Loucy (cell line): Measurements from ENCODE around the gene TACC2.

Experiments
- H2AFZ ChIP-seq: fragments of 200-600 bp; sonication (generic); 2 replicates; pipeline ENCODE4 v1.6.0; 2016; ENCODE audit warnings: antibody characterized with exemption, mild to moderate bottlenecking, low read length, moderate library complexity
- H3F3A ChIP-seq: fragments of 200-600 bp; 2 replicates; pipeline ENCODE4 v1.6.0; 2016; ENCODE audit warnings: antibody characterized with exemption, low read depth, mild to moderate bottlenecking
- H3K27me3 ChIP-seq: fragments of 200-600 bp; sonication (generic); 2 replicates; pipeline ENCODE4 v1.6.1; 2014; ENCODE audit warnings: low read length, mild to moderate bottlenecking; ENCODE audit not compliant: insufficient read depth, poor library complexity, severe bottlenecking
- H3K36me3 ChIP-seq: fragments of 200-600 bp; sonication (generic); 2 replicates; pipeline ENCODE4 v1.6.1; 2016; ENCODE audit warnings: low read length; ENCODE audit not compliant: insufficient read depth
- H3K4me1 ChIP-seq: fragments of 200-600 bp; sonication (generic); 2 replicates; pipeline ENCODE4 v1.5.1; 2014; ENCODE audit warnings: low read length, mild to moderate bottlenecking; ENCODE audit not compliant: insufficient read depth, poor library complexity, severe bottlenecking
- H3K4me2 ChIP-seq: fragments of 200-600 bp; sonication (generic); 2 replicates; pipeline ENCODE4 v1.6.0; 2014; ENCODE audit warnings: antibody characterized with exemption, low read length, low read depth, mild to moderate bottlenecking; ENCODE audit not compliant: poor library complexity, severe bottlenecking
- H3K4me3 ChIP-seq: fragments of 200-600 bp; sonication (generic); 2 replicates; pipeline ENCODE4 v1.5.1; 2014; ENCODE audit warnings: low read length, mild to moderate bottlenecking, mixed read lengths; ENCODE audit not compliant: poor library complexity, severe bottlenecking
- H3K79me2 ChIP-seq: fragments of 200-600 bp; sonication (generic); 2 replicates; pipeline ENCODE4 v1.6.1; 2014; ENCODE audit warnings: low read length; ENCODE audit not compliant: insufficient read depth
- H3K9ac ChIP-seq: fragments of 200-600 bp; sonication (generic); 2 replicates; pipeline ENCODE4 v1.6.0; 2014; ENCODE audit warnings: mild to moderate bottlenecking, low read depth, low read length, moderate library complexity; ENCODE audit not compliant: poor library complexity, severe bottlenecking
- H3K9me2 ChIP-seq: fragments of 200-600 bp; sonication (generic); replicated peaks from 2 replicates; pipeline ENCODE4 v1.6.1; 2016; ENCODE audit warnings: low read depth, low read length, mixed read lengths
- H3K9me3 ChIP-seq: fragments of 200-600 bp; sonication (generic); 2 replicates; pipeline ENCODE4 v1.6.1; 2014; ENCODE audit warnings: mild to moderate bottlenecking, antibody characterized with exemption, low read length, low read depth; ENCODE audit not compliant: insufficient read depth
- H4K20me1 ChIP-seq: fragments of 200-600 bp; sonication (generic); 2 replicates; pipeline ENCODE4 v1.6.0; 2014; ENCODE audit warnings: antibody characterized with exemption, low read length, mild to moderate bottlenecking; ENCODE audit not compliant: insufficient read depth, poor library complexity, severe bottlenecking
- CTCF ChIP-seq: fragments of 200-600 bp; sonication (generic); conservative IDR thresholded peaks from 2 replicates; pipeline ENCODE4 v1.5.1; 2014; ENCODE audit warnings: mild to moderate bottlenecking, antibody characterized with exemption, low read length
- EZH2phosphoT487 ChIP-seq: fragments of 200-600 bp; IDR thresholded peaks from 2 replicates; pipeline ENCODE4 v1.6.1; 2018; ENCODE audit warnings: antibody characterized with exemption, mild to moderate bottlenecking, moderate library complexity, borderline replicate concordance

The TACC2 gene

GRCh38 chr10:122077311-122077875, 88.4 kb downstream of the TACC2 start:
- Histone ChIP-seq H2AFZ (no peak overlapping the region), H3K36me3 (no peaks in the 10 kb centered on the region), H3K79me2 (no peaks in the 10 kb centered on the region), H3K9ac (no peak overlapping the region), H3K9me2 (no peaks in the 10 kb centered on the region), H3K9me3 (no peaks in the 10 kb centered on the region; the same call in 1 of the 2 replicates), H4K20me1 (no peaks in the 10 kb centered on the region), H3F3A (no peaks in the 10 kb centered on the region), H3K4me2 (no peak overlapping the region), H3K27me3 (no peaks in the 10 kb centered on the region), H3K4me1 (no peaks in the 10 kb centered on the region), H3K4me3 (no peak overlapping the region)
- TF ChIP-seq EZH2phosphoT487 (no peak), CTCF (no peak)

GRCh38 chr10:122078326-122078725, 89.4 kb downstream of the TACC2 start:
- Histone ChIP-seq H3K27me3 (no peaks in the 10 kb centered on the region), H3K79me2 (no peaks in the 10 kb centered on the region), H3K9me2 (no peaks in the 10 kb centered on the region), H3K9me3 (peaks cover 6% of the 10 kb centered on the region; the same call in 1 of the 2 replicates), H4K20me1 (no peaks in the 10 kb centered on the region), H3K4me3 (no peak overlapping the region), H2AFZ (no peak overlapping the region), H3F3A (no peaks in the 10 kb centered on the region), H3K9ac (no peak overlapping the region), H3K4me2 (no peak overlapping the region), H3K36me3 (no peaks in the 10 kb centered on the region), H3K4me1 (no peaks in the 10 kb centered on the region)
- TF ChIP-seq CTCF (no peak), EZH2phosphoT487 (no peak)

GRCh38 chr10:122078965-122079795, 90.2 kb downstream of the TACC2 start:
- Histone ChIP-seq H3K9me2 (no peaks in the 10 kb centered on the region), H3K4me3 (no peak overlapping the region), H3K4me1 (no peaks in the 10 kb centered on the region), H3K4me2 (no peak overlapping the region), H3K9ac (no peak overlapping the region), H3K79me2 (no peaks in the 10 kb centered on the region), H3F3A (no peaks in the 10 kb centered on the region), H3K9me3 (peaks cover 10% of the 10 kb centered on the region; the same call in 1 of the 2 replicates), H4K20me1 (no peaks in the 10 kb centered on the region), H3K36me3 (no peaks in the 10 kb centered on the region), H3K27me3 (no peaks in the 10 kb centered on the region), H2AFZ (no peak overlapping the region)
- no peak for TF ChIP-seq EZH2phosphoT487
- no peak for TF ChIP-seq CTCF
